Activated T-cell treated with anti-CD3 and anti-CD28 coated beads, Interleukin-2, amount 50 U/mL, for 24 hours (primary cell): ENCODE results near the gene PPP3R1.

ENCODE experiments used
- DNase-seq: peaks from one replicate; pipeline ENCODE4 v3.0.0-alpha.2; 2020
- H3K27ac Mint-ChIP-seq: 2 replicates; pipeline ENCODE4 v1.8.0; 2020; ENCODE audit warnings: mild to moderate bottlenecking, mixed read lengths
- H3K27me3 Mint-ChIP-seq: 2 replicates; pipeline ENCODE4 v1.8.0; 2020; ENCODE audit warnings: mixed read lengths
- H3K36me3 Mint-ChIP-seq: 2 replicates; pipeline ENCODE4 v1.8.0; 2020; ENCODE audit warnings: low read depth, mixed read lengths
- H3K4me1 Mint-ChIP-seq: 2 replicates; pipeline ENCODE4 v1.8.0; 2020; ENCODE audit warnings: low read depth, mixed read lengths
- H3K4me3 Mint-ChIP-seq: 2 replicates; pipeline ENCODE4 v1.8.0; 2020; ENCODE audit warnings: mild to moderate bottlenecking, moderate library complexity, mixed read lengths
- H3K9me3 Mint-ChIP-seq: 2 replicates; pipeline ENCODE4 v1.8.0; 2020; ENCODE audit warnings: mixed read lengths

Gene PPP3R1

DNA sequence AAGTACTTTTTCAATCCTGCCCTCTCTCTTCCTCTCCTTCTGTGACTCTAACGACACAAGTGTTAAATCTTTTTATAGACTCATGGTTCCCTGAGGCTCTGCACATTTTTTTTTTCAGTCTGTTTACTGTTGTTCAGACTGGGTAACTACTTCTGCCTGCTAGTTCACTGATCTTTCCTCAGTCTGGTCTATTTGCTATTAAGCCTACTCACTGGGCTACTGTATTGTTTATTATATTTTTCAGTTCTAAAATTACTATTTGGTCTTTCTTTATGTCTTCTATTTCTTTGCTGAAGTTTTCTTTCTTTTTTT lies 21.3 kb downstream of the PPP3R1 start:
- Mint-ChIP-seq H3K9me3 (no peaks in the 10 kb centered on the region), H3K4me1 (peaks cover 87% of the 10 kb centered on the region), H3K27ac (peak overlapping the region; percentile 64), H3K4me3 (no peak overlapping the region), H3K27me3 (no peaks in the 10 kb centered on the region), H3K36me3 (peaks cover 32% of the 10 kb centered on the region)
- no peak for DNase-seq

DNA sequence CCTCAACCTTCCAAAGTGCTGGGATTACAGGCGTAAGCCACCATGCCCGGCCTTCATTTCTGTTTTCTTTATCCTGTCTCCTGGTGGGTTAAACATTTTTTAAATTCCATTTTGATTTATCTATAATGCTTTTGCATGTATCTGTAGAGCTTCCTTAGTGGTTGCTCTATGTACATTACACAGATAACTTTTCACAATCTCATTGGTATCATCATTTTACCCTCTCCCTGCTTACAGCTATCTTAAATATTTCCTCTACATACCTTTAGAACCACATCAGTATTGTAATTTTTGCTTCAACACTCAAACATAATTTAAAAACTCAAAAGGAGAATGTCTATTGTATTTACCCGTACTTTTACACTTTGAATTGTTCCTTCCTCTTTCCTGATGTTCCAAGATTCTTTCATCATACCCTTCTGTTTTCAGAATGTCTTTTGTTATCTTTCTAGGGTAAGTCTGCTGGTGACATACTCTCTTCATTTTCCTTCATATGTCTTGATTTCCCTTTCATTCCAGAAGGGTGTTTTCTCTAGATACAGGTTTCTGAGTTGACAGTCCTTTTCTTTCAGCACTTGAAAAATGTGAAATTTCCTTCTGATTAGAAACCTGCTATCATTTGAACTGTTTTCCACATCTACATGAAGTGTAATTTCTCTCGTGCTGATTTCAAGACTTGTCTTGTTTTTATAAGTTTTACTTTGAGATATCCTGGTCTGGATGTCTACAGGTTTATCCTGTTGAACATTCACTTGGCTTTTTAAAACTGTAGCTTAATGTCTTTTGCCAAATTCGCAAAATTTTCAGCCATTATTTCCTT lies 21.9 kb downstream of the PPP3R1 start:
- H3K9me3 Mint-ChIP-seq, result no peaks in the 10 kb centered on the region
- DNase-seq, result no peak
- H3K4me3 Mint-ChIP-seq, result no peak overlapping the region
- peak overlapping the region; percentile 64 for H3K27ac Mint-ChIP-seq
- peaks cover 36% of the 10 kb centered on the region for H3K36me3 Mint-ChIP-seq
- H3K27me3 Mint-ChIP-seq, result no peaks in the 10 kb centered on the region
- H3K4me1 Mint-ChIP-seq, result peaks cover 87% of the 10 kb centered on the region

DNA sequence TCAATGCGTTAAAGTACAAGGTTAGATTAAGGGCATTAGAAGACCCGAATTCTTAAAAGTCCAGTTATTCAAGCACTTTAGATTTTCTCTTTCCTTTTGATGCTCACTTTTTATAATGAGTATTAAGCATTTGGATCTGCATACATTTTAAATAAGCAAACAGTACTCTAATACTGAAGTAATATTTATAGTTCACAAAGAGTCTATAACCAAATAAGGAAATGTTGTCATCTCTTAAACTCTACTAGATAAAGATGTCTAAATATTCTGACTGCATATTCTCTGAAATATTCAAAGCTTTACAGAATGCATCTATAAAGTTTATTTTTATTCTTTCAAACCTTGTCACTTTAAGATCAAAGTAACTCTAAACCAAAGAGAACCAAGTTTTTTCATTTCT lies 25.5 kb downstream of the PPP3R1 start:
- Mint-ChIP-seq H3K27me3 (no peaks in the 10 kb centered on the region), H3K9me3 (peaks cover 2% of the 10 kb centered on the region), H3K4me1 (peaks cover 92% of the 10 kb centered on the region), H3K4me3 (no peak overlapping the region), H3K36me3 (peaks cover 49% of the 10 kb centered on the region), H3K27ac (no peak overlapping the region)
- DNase-seq, result no peak

DNA sequence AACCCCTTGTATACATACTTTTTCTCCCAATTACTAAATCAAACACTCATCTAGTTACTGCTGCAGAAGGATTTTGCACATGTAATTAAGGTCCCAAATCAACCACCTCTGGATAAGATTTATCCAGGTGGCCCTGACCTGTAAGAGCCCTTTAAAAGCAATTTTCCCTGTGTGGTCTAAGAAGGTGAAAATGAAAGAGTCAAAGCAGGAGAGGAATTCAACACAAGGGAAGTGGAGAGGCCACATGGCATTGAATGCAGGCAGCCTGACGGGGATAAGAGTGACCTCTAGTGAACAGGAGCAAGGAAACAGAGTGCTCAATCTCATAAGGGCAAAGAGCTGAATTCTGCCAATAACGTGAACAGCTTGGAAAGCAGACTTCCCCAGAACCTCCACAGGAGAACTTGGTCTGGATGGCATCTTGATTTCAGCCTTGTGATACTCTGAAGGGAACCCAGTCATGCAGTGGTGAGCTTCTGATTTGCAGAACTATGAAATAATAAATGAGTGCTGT lies 27.2 kb downstream of the PPP3R1 start:
- DNase-seq, result no peak
- peaks cover 3% of the 10 kb centered on the region for H3K9me3 Mint-ChIP-seq
- H3K4me1 Mint-ChIP-seq, result peaks cover 92% of the 10 kb centered on the region
- peak overlapping the region; percentile 76 for H3K27ac Mint-ChIP-seq
- H3K36me3 Mint-ChIP-seq, result peaks cover 52% of the 10 kb centered on the region
- no peak overlapping the region for H3K4me3 Mint-ChIP-seq
- no peaks in the 10 kb centered on the region for H3K27me3 Mint-ChIP-seq

DNA sequence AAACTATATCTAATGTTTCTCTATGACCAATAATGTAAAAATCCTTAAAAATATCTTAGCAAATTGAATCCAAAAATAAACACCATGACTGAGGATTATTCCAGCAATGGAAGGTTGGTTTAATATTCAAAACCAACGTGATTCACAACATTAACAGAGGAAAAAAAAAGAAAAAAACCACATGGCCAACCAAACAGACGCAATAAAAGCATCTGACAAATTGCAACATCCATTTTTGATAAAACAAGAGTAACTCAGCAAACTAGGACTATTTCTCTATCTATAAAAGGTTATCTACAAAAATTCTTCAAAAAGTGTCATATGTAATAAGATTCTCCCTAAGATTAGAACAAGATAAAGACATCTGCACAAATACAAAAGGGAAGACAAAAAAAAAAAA lies 28.9 kb downstream of the PPP3R1 start:
- Mint-ChIP-seq H3K4me1 (peaks cover 93% of the 10 kb centered on the region), H3K4me3 (no peak overlapping the region), H3K27ac (peak overlapping the region; percentile 29), H3K9me3 (peaks cover 3% of the 10 kb centered on the region), H3K36me3 (peaks cover 57% of the 10 kb centered on the region), H3K27me3 (no peaks in the 10 kb centered on the region)
- no peak for DNase-seq

DNA sequence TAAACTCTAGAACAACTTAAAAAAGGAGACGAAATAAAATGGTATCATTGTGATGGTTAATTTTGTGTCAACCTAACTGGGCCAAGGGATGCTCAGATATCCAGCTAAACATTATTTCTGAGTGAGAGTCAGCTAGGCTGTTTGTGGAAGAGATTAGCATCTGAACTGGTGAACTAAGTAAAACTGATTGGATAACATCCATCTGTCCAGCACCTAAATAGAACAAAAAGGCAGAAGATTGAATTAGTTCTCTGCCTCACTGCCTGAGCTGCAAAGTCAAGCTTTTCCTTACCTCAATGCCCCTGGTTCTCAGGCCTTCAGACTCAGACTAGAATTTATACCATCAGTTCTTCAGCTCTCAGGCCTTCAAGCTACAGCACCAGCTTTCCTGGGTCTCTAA lies 30.0 kb downstream of the PPP3R1 start:
- Mint-ChIP-seq H3K4me3 (no peak overlapping the region), H3K27me3 (no peaks in the 10 kb centered on the region), H3K4me1 (peaks cover 92% of the 10 kb centered on the region), H3K36me3 (peaks cover 55% of the 10 kb centered on the region), H3K9me3 (peaks cover 3% of the 10 kb centered on the region), H3K27ac (no peak overlapping the region)
- DNase-seq, result no peak

DNA sequence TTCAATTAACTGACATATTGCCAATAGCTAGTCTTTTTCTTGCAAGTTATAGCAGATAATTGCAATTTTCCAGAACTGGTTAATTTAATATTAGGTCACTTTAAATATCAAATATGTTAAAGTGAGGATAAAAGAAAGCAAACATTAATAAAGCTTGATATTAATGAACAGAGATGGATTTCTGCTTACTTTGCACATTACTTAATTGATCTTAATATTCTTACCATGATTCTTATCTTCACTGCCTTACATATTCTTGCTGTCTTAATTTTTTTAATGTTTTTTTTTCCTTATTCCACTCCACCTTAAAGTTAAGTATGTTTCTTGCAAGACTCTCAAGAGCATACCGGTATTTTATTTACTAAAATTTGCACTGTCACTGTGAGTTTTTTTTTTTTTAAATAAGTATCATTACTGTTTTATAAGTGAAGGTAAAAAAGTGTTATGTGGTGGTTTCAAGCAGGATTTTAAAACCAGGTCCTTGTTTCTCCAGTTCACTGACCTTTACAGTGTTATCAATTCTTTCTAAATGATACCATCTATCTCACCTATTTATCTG lies 33.9 kb downstream of the PPP3R1 start:
- H3K4me3 Mint-ChIP-seq, result no peak overlapping the region
- H3K36me3 Mint-ChIP-seq, result peaks cover 60% of the 10 kb centered on the region
- H3K9me3 Mint-ChIP-seq, result peaks cover 3% of the 10 kb centered on the region
- no peak for DNase-seq
- H3K27ac Mint-ChIP-seq, result peak overlapping the region; percentile 24
- no peaks in the 10 kb centered on the region for H3K27me3 Mint-ChIP-seq
- H3K4me1 Mint-ChIP-seq, result peaks cover 81% of the 10 kb centered on the region

DNA sequence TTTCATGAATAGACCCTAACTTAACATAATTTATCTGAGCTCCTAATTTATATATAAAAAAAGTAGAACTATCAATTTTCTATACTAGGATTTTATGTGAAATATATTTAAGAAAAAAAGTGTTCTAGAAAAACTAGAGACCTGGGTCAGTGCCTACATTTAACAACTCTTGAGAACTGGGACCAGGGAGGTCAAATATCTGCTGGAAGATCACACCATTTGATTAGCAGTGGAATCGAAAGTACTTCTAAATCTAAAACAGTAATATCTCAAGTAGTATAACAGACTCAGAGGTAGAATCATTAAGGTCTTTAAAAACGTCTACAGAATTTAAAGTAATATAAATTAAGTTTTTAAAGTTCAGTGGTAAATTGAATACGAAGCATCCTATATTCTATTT lies 34.6 kb downstream of the PPP3R1 start:
- H3K27me3 Mint-ChIP-seq, result no peaks in the 10 kb centered on the region
- no peak overlapping the region for H3K4me3 Mint-ChIP-seq
- H3K4me1 Mint-ChIP-seq, result peaks cover 82% of the 10 kb centered on the region
- no peak overlapping the region for H3K27ac Mint-ChIP-seq
- peaks cover 64% of the 10 kb centered on the region for H3K36me3 Mint-ChIP-seq
- peaks cover 3% of the 10 kb centered on the region for H3K9me3 Mint-ChIP-seq
- DNase-seq, result no peak

DNA sequence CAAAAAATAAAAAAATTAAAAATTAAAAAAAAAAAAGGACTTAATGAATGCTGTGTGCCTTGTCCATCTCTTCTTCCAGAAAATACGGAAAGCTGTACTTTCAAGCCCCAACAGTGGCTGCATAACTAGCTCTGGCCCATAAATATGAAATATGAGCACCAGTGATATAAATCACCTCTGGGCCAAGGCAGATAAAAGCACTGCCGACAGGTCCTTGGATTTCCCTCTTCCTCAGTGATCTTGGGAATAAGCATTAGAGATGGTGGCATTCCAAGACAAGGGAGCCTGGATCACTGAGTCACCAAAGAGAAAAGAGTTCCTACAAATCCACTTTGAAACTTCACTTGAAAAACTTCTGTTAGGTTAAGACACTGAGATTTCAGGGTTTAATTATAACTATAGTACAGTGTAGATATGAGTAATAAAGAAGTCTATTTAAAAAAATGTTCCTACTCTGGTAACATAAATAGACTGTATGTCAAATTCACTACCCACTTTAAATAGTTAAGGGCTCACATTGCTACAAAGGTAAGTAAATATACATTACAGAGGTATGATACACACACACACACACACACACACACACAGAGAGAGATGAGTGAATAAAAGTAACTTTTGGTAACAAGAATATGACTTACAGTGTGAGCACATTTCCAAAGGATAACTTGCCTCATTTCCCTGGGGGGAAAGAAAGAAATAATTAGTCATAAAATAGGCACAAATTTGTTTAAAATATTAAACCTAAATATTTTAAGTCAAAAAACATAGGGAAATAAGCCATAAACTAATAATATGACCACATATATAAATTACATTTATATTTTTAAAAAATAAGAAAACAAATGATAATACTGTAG lies 35.6 kb downstream of the PPP3R1 start:
- Mint-ChIP-seq H3K27ac (no peak overlapping the region), H3K4me1 (peaks cover 82% of the 10 kb centered on the region), H3K27me3 (no peaks in the 10 kb centered on the region), H3K4me3 (no peak overlapping the region), H3K9me3 (peaks cover 2% of the 10 kb centered on the region), H3K36me3 (peaks cover 65% of the 10 kb centered on the region)
- no peak for DNase-seq

DNA sequence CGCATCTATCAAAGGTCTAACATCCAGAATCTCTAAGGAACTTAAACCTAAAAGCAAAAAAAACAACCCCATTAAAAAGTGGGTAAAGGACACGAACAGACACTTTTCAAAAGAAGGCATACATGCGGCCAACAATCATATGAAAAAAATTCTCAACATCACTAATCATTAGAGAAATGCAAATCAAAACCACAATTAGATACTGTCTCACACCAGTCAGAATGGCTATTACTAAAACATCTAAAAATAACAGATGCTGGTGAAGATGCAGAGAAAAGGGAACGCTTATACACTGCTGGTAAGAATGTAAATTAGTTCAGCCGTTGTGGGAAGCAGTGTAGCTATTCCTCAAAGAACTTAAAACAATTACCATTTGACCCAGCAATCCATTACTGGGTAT lies 38.0 kb downstream of the PPP3R1 start:
- Mint-ChIP-seq H3K4me1 (peaks cover 79% of the 10 kb centered on the region), H3K4me3 (no peak overlapping the region), H3K27ac (peak overlapping the region; percentile 9), H3K36me3 (peaks cover 65% of the 10 kb centered on the region), H3K27me3 (no peaks in the 10 kb centered on the region), H3K9me3 (no peaks in the 10 kb centered on the region)
- no peak for DNase-seq

DNA sequence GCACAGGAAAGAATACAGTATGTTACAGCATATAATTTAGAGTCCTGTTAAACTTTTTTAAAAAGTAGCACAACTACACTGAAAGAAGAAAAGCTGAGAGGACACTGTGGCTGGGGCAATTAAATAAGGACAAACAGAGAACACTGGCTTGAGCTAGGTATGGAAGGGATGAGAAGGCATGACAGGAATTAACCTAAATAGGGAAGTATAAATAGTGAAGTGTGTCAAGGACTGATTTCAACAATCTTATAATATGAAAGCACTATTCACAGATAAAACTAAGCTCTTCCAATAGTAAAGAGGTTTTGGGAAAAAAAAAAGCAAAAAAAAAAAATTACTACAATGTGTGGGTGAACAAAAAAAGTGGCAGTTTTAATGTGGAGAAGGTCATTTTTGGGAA lies 45.5 kb downstream of the PPP3R1 start:
- Mint-ChIP-seq H3K4me3 (peak overlapping the region; percentile 10), H3K9me3 (no peaks in the 10 kb centered on the region), H3K27ac (peak overlapping the region; percentile 35), H3K27me3 (no peaks in the 10 kb centered on the region), H3K36me3 (peaks cover 59% of the 10 kb centered on the region), H3K4me1 (peaks cover 80% of the 10 kb centered on the region)
- DNase-seq, result no peak

DNA sequence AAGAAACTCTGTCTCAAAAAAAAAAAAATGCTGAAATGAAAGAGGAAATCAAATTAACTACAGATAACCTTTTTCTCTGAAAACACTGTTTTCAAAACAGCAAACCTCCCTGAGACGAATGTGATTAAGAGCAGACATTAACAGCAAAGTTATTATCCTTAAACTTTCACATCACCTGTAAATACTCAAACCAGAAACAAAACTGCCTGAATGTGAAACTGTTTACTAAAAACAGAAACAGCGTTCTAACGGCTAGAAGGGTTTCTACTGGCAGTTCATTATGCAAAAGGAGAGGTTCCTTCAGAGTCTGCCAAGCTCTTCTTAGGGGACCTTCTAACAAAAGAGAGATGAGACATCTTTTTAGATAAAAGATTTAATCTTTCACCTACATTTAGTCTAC lies 48.7 kb downstream of the PPP3R1 start:
- no peak for DNase-seq
- Mint-ChIP-seq H3K4me1 (peaks cover 79% of the 10 kb centered on the region), H3K36me3 (peaks cover 49% of the 10 kb centered on the region), H3K4me3 (peak overlapping the region; percentile 31), H3K27ac (peak overlapping the region; percentile 89), H3K9me3 (no peaks in the 10 kb centered on the region), H3K27me3 (no peaks in the 10 kb centered on the region)

DNA sequence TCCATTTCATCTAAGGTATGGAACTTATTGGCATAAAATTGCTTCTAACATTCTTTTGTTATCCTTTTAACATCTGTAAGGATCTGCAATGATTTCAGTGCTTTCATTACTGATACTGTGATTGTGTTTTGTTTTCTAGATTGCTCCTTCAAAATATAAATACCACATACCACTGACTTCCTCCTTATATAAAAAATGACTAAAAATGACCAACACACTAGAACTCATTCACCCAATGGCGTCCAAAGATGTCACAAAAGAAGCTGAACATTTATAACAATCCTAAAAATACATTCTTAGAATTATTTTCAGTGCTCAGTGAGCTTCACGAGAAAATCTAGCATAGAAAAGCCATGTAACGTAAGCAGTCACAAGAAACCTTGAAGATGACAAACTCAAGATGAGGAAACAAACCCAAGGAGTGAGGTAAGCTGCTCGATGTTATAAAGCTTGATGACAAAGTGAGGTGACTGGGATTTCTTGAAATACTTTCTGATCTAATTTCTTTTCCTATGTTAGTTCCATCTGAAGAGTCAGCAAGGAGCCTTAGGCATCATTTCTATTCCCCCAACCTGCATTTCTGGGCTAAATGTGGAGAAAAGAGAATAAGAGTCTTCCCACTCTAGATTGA lies 52.1 kb downstream of the PPP3R1 start:
- H3K9me3 Mint-ChIP-seq, result no peaks in the 10 kb centered on the region
- DNase-seq, result no peak
- H3K4me1 Mint-ChIP-seq, result peaks cover 66% of the 10 kb centered on the region
- no peaks in the 10 kb centered on the region for H3K27me3 Mint-ChIP-seq
- H3K36me3 Mint-ChIP-seq, result peaks cover 47% of the 10 kb centered on the region
- no peak overlapping the region for H3K4me3 Mint-ChIP-seq
- H3K27ac Mint-ChIP-seq, result peak overlapping the region; percentile 13

DNA sequence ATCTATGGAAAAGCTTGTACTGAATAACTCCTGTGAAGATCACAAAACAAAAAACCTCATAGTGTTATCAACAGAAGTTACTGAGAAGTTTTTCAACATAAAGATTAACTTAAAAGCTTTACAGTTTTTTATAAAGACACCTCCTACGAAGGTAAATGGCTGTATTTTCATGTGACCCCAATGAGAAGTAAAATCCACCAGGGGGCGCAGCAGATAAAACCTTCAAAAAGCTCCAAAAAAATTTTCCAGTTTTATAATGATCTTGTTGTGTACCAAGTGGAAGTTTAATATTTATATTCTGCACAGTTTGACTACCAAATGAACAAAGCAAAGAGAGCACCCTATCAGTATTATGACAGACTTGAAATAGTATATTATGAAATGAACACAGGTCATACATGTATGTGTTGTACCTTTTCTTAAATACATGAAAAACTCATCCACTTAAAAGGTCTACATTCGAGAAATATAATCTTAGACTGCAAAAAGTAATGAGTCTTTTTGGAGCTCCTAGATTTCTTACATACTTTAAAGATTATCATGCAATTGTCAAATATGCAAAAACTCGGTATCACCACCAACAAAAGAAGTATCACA lies 56.1 kb downstream of the PPP3R1 start:
- no peak overlapping the region for H3K27ac Mint-ChIP-seq
- peaks cover 64% of the 10 kb centered on the region for H3K4me1 Mint-ChIP-seq
- no peaks in the 10 kb centered on the region for H3K9me3 Mint-ChIP-seq
- H3K4me3 Mint-ChIP-seq, result no peak overlapping the region
- H3K36me3 Mint-ChIP-seq, result peaks cover 24% of the 10 kb centered on the region
- no peaks in the 10 kb centered on the region for H3K27me3 Mint-ChIP-seq
- no peak for DNase-seq
